SK-N-SH (cell line): Measurements from ENCODE around the gene SETX. TPM values are rescaled to one million over a fixed set of nuclear protein-coding genes. Genes with fewer than 3 reads are reported as not detected.

Experiments
- CTCF ChIA-PET: fragments of 300-600, 350-600 bp; formaldehyde crosslinking; extraction: SDS; loops from one replicate; lab custom pipeline; 2021; lab: Yijun Ruan, JAX
- POLR2A ChIA-PET: fragments of 350-600 bp; sonication (Branson Sonifier 250); formaldehyde crosslinking; extraction: SDS; loops from one replicate; lab custom pipeline; 2020; ENCODE audit warnings: antibody characterized with exemption, inconsistent platforms; lab: Yijun Ruan, JAX
- DNase-seq: peaks from one replicate; pipeline ENCODE4 v3.0.0; 2012
- H2AFZ ChIP-seq: fragments of 200-600 bp; sonication (generic); 2 replicates; pipeline ENCODE4 v1.8.1; 2016; ENCODE audit warnings: antibody characterized with exemption, mild to moderate bottlenecking, low read depth
- H3F3A ChIP-seq: fragments of 200-600 bp; sonication (generic); replicated peaks from 2 replicates; pipeline ENCODE3; 2016; ENCODE audit warnings: antibody characterized with exemption, mild to moderate bottlenecking; ENCODE audit not compliant: insufficient read depth
- H3K27ac ChIP-seq, 2 experiments: fragments of 200-500 bp in 1 of 2; fragments of 200-600 bp in 1 of 2; sonication (Bioruptor generic) in 1 of 2; sonication (generic), shearing (Covaris generic) in 1 of 2; 2 replicates each; pipeline versions ENCODE4 v1.5.1 to v1.6.1; 2014 to 2016; ENCODE audit warnings: low read depth in 2 of 2, inconsistent platforms in 1 of 2, low read length in 1 of 2, mild to moderate bottlenecking in 1 of 2, mixed read lengths in 1 of 2
- H3K27me3 ChIP-seq: fragments of 200-600 bp; sonication (generic), shearing (Covaris generic); 2 replicates; pipeline ENCODE4 v1.6.1; 2016; ENCODE audit warnings: mixed run types; ENCODE audit not compliant: insufficient read depth
- H3K36me3 ChIP-seq, 2 experiments: fragments of 200-500 bp in 1 of 2; fragments of 200-600 bp in 1 of 2; sonication (Bioruptor generic) in 1 of 2; sonication (generic) in 1 of 2; replicated peaks in 1 of 2; 2 replicates each; pipeline versions ENCODE3 to v1.5.1; 2014 to 2016; ENCODE audit warnings: low read length in 1 of 2, mild to moderate bottlenecking in 1 of 2; ENCODE audit not compliant: insufficient read depth in 2 of 2, control insufficient read depth in 1 of 2
- H3K4me1 ChIP-seq, 2 experiments: fragments of 200-500 bp in 1 of 2; fragments of 200-600 bp in 1 of 2; sonication (Bioruptor generic) in 1 of 2; sonication (generic), shearing (Covaris generic) in 1 of 2; 2 replicates each; pipeline versions ENCODE4 v1.5.1 to v1.6.1; 2014 to 2016; ENCODE audit warnings: low read depth in 1 of 2, low read length in 1 of 2, mixed run types in 1 of 2; ENCODE audit not compliant: insufficient read depth in 2 of 2, control insufficient read depth in 1 of 2
- H3K4me2 ChIP-seq: fragments of 200-600 bp; sonication (generic), shearing (Covaris generic); 2 replicates; pipeline ENCODE4 v1.6.1; 2017; ENCODE audit warnings: mixed run types
- H3K4me3 ChIP-seq, 2 experiments: fragments of 200-500 bp in 1 of 2; fragments of 200-600 bp in 1 of 2; sonication (Bioruptor generic) in 1 of 2; sonication (generic), shearing (Covaris generic) in 1 of 2; 2 replicates each; pipeline versions ENCODE4 v1.5.1 to v1.8.1; 2014 to 2016; ENCODE audit warnings: low read depth in 2 of 2, inconsistent platforms in 1 of 2, low read length in 1 of 2, mild to moderate bottlenecking in 1 of 2, mixed read lengths in 1 of 2, moderate library complexity in 1 of 2
- H3K79me2 ChIP-seq: fragments of 200-600 bp; sonication (generic); 2 replicates; pipeline ENCODE4 v1.8.1; 2017; ENCODE audit warnings: mild to moderate bottlenecking; ENCODE audit not compliant: insufficient read depth
- H3K9ac ChIP-seq: fragments of 200-600 bp; sonication (generic); 2 replicates; pipeline ENCODE4 v1.6.1; 2017; ENCODE audit warnings: mixed run types
- H3K9me2 ChIP-seq: fragments of 200-600 bp; sonication (generic); 2 replicates; pipeline ENCODE4 v1.6.1; 2017; ENCODE audit warnings: mixed run types
- H3K9me3 ChIP-seq: fragments of 200-600 bp; sonication (generic); 2 replicates; pipeline ENCODE4 v1.6.1; 2017; ENCODE audit warnings: mixed run types, mild to moderate bottlenecking, moderate library complexity
- H4K20me1 ChIP-seq: fragments of 200-600 bp; sonication (generic); 2 replicates; pipeline ENCODE4 v1.6.1; 2017; ENCODE audit warnings: mild to moderate bottlenecking, mixed run types; ENCODE audit not compliant: insufficient read depth
- EP300 ChIP-seq, 2 experiments: IDR thresholded peaks; 2 replicates each; pipeline versions ENCODE4 v1.4.0 to v1.6.1; 2012; ENCODE audit warnings: borderline replicate concordance in 1 of 2, low read depth in 1 of 2, low read length in 1 of 2
- FOXM1 ChIP-seq: IDR thresholded peaks from 2 replicates; pipeline ENCODE4 v1.4.0; 2012; ENCODE audit warnings: low read depth, mild to moderate bottlenecking
- JUND ChIP-seq: IDR thresholded peaks from 2 replicates; pipeline ENCODE4 v1.4.0; 2012
- NFIC ChIP-seq: IDR thresholded peaks from 2 replicates; pipeline ENCODE4 v1.4.0; 2012; ENCODE audit warnings: borderline replicate concordance
- NRF1 ChIP-seq: IDR thresholded peaks from 2 replicates; pipeline ENCODE4 v1.6.1; 2012; ENCODE audit warnings: low read depth, mild to moderate bottlenecking, low read length
- POLR2AphosphoS5 ChIP-seq: IDR thresholded peaks from 2 replicates; pipeline ENCODE4 v1.6.1; 2012; ENCODE audit warnings: low read depth, low read length
- RCOR1 ChIP-seq: fragments of 150-350 bp; IDR thresholded peaks from 2 replicates; pipeline ENCODE4 v1.6.1; 2017; ENCODE audit warnings: antibody characterized with exemption, low read length
- RXRA ChIP-seq: IDR thresholded peaks from 2 replicates; pipeline ENCODE4 v1.4.0; 2012; ENCODE audit warnings: low read depth, mild to moderate bottlenecking, borderline replicate concordance
- SMC3 ChIP-seq: IDR thresholded peaks from 2 replicates; pipeline ENCODE4 v1.6.1; 2012; ENCODE audit warnings: low read depth, low read length, improper control_type of control experiment
- TCF12 ChIP-seq: IDR thresholded peaks from 2 replicates; pipeline ENCODE4 v1.4.0; 2012
- USF1 ChIP-seq: IDR thresholded peaks from 2 replicates; pipeline ENCODE4 v1.4.0; 2012; ENCODE audit warnings: low read depth, borderline replicate concordance
- USF2 ChIP-seq: fragments of 150-350 bp; IDR thresholded peaks from 2 replicates; pipeline ENCODE4 v1.6.1; 2017; ENCODE audit warnings: antibody characterized with exemption, low read length, low read depth, borderline replicate concordance
- YY1 ChIP-seq: IDR thresholded peaks from 2 replicates; pipeline ENCODE4 v1.4.0; 2012; ENCODE audit warnings: low read depth, mild to moderate bottlenecking
- WGBS: methylation state at CpG from one replicate; pipeline ENCODE4 v1.1.6; 2017; ENCODE audit warnings: low lambda C conversion rate; 5-methylcytosine and 5-hydroxymethylcytosine counted together
- polyA plus RNA-seq, 3 experiments: library from polyadenylated mRNA; depleted of rRNA; stranded (reverse); fragments of >200 nt; gene quantifications; 2 replicates each; pipeline ENCODE4 v1.2.3, GENCODE V29; 2012
- TF ChIP-seq, protein P1 (sequence below): IDR thresholded peaks from 2 replicates; pipeline ENCODE4 v1.4.0; 2012; ENCODE audit warnings: low read depth, borderline replicate concordance
- TF ChIP-seq, protein P2 (sequence below): IDR thresholded peaks from 2 replicates; pipeline ENCODE4 v1.4.0; 2012; ENCODE audit warnings: low read depth
- TF ChIP-seq, protein P3 (sequence below): fragments of 150-350 bp; IDR thresholded peaks from 2 replicates; pipeline ENCODE4 v1.6.1; 2016; ENCODE audit warnings: mild to moderate bottlenecking, low read depth, low read length

The SETX gene
- polyA plus RNA-seq, 1 of the 3 experiments (the other 2 are of a cell fraction) = 12.3 TPM

GRCh38 chr9:132247942-132248341, 106.8 kb downstream of the SETX start:
- DNase-seq = no peak
- H3K9me2 ChIP-seq = no peaks in the 10 kb centered on the region
- H2AFZ ChIP-seq = no peak overlapping the region
- H3K4me3 ChIP-seq = no peak overlapping the region
- no peak overlapping the region for H3K9ac ChIP-seq
- 90% methylated on average over 8 of the region's 8 CpGs for WGBS
- CTCF ChIA-PET = interaction anchor here (1.4 to 4.1 kb wide), 5 partner anchors 10 to 485 kb away, joined by 5 to 22 read pairs (median 20); no protein-coding TSS in a partner anchor
- H3K4me1 ChIP-seq = no peaks in the 10 kb centered on the region; a peak in 1 of 4 replicates
- H3K4me2 ChIP-seq = no peak overlapping the region
- H3K79me2 ChIP-seq = no peaks in the 10 kb centered on the region
- H3K27ac ChIP-seq = no peak overlapping the region
- no peaks in the 10 kb centered on the region for H3F3A ChIP-seq
- H3K9me3 ChIP-seq = no peaks in the 10 kb centered on the region
- POLR2A ChIA-PET = no interaction called here
- H3K27me3 ChIP-seq = no peaks in the 10 kb centered on the region
- H4K20me1 ChIP-seq = no peaks in the 10 kb centered on the region
- no peaks in the 10 kb centered on the region for H3K36me3 ChIP-seq
- TF ChIP-seq, protein P1, sequence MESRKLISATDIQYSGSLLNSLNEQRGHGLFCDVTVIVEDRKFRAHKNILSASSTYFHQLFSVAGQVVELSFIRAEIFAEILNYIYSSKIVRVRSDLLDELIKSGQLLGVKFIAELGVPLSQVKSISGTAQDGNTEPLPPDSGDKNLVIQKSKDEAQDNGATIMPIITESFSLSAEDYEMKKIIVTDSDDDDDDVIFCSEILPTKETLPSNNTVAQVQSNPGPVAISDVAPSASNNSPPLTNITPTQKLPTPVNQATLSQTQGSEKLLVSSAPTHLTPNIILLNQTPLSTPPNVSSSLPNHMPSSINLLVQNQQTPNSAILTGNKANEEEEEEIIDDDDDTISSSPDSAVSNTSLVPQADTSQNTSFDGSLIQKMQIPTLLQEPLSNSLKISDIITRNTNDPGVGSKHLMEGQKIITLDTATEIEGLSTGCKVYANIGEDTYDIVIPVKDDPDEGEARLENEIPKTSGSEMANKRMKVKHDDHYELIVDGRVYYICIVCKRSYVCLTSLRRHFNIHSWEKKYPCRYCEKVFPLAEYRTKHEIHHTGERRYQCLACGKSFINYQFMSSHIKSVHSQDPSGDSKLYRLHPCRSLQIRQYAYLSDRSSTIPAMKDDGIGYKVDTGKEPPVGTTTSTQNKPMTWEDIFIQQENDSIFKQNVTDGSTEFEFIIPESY = no peak
- TF ChIP-seq USF2 (no peak), NFIC (no peak), TCF12 (no peak), POLR2AphosphoS5 (no peak), EP300 (IDR thresholded peaks at IDR 0.05; ENCODE audit: borderline replicate concordance in 1 of 2, low read depth in 1 of 2, low read length in 1 of 2) (no peak), SMC3 (no peak), NRF1 (no peak), USF1 (no peak), RXRA (no peak), FOXM1 (no peak), JUND (no peak), YY1 (no peak), RCOR1 (no peak)
- TF ChIP-seq, protein P2, sequence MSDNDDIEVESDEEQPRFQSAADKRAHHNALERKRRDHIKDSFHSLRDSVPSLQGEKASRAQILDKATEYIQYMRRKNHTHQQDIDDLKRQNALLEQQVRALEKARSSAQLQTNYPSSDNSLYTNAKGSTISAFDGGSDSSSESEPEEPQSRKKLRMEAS = no peak
- TF ChIP-seq, protein P3, sequence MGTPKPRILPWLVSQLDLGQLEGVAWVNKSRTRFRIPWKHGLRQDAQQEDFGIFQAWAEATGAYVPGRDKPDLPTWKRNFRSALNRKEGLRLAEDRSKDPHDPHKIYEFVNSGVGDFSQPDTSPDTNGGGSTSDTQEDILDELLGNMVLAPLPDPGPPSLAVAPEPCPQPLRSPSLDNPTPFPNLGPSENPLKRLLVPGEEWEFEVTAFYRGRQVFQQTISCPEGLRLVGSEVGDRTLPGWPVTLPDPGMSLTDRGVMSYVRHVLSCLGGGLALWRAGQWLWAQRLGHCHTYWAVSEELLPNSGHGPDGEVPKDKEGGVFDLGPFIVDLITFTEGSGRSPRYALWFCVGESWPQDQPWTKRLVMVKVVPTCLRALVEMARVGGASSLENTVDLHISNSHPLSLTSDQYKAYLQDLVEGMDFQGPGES = no peak
